ENCODE results near the gene PPIE.

DNA sequence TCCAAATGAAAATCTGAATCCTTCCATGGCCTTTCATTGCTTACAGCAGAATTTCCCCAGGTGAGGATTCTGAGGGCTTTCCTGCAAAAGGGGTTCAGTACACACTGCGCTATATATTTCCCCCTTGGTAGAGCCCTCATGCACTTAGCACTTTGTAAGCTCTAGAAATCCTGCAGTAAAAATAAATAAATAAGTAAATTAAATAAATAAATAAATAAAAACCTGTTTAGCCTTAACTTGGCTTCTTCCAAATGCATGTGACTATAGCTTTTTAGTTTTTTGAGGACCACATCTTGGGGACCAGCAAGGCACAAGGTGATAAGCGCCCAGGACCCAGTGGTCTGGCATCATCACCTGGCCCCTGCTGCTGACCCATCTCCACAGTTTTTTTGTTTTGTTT is 53.2 kb downstream of the PPIE start:
- TF ChIP-seq, protein P1, sequence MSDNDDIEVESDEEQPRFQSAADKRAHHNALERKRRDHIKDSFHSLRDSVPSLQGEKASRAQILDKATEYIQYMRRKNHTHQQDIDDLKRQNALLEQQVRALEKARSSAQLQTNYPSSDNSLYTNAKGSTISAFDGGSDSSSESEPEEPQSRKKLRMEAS (IDR thresholded peaks at IDR 0.05), result no peak
- TF ChIP-seq EP300 (IDR thresholded peaks at IDR 0.05; ENCODE audit: borderline replicate concordance), result no peak
- no peak for TF ChIP-seq CEBPB (IDR thresholded peaks at IDR 0.05)
- TF ChIP-seq RAD21 (IDR thresholded peaks at IDR 0.05; ENCODE audit: low read depth), result no peak
- TF ChIP-seq EGR1 (IDR thresholded peaks at IDR 0.05), result no peak
- TF ChIP-seq, protein P2, sequence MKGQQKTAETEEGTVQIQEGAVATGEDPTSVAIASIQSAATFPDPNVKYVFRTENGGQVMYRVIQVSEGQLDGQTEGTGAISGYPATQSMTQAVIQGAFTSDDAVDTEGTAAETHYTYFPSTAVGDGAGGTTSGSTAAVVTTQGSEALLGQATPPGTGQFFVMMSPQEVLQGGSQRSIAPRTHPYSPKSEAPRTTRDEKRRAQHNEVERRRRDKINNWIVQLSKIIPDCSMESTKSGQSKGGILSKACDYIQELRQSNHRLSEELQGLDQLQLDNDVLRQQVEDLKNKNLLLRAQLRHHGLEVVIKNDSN (IDR thresholded peaks at IDR 0.05), result no peak
- TF ChIP-seq YY1 (IDR thresholded peaks at IDR 0.05; ENCODE audit: low read depth), result no peak

All from Ishikawa (cell line).